Loucy (cell line): ENCODE measurements around the gene GPRIN1.

ENCODE experiments used
- CTCF ChIP-seq: fragments of 200-600 bp; sonication (generic); conservative IDR thresholded peaks from 2 replicates; pipeline ENCODE4 v1.5.1; 2014; ENCODE audit warnings: mild to moderate bottlenecking, antibody characterized with exemption, low read length
- EZH2phosphoT487 ChIP-seq: fragments of 200-600 bp; IDR thresholded peaks from 2 replicates; pipeline ENCODE4 v1.6.1; 2018; ENCODE audit warnings: antibody characterized with exemption, mild to moderate bottlenecking, moderate library complexity, borderline replicate concordance

DNA sequence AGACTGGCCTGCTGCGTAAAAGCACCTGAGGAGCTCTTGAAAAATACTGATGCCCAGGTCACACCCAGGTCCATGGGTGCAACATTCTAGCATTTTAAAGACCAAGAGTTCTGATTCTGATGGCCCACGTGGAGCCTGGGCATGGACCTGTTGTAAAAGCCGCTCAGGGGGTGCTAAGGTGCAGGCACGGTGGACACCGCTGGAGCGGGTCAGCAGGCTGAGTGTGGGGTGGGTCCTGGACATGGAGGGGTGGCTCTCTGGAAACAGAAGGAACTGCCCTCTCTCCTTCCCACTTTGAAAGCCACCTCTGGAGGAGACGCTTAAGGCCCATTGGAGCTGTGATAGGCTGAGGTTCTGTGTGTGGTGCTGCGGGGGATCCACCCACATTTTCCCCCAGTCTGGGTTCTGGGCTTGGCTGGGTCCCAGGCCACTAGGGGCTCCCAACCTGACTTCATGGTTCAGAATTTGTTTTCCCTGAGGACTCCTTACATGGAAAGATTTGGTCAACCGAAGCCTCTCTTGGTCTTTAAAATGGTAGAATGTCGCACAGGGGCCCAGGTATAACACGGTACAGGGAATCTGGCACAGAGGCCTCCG, 16.6 kb downstream of the GPRIN1 start:
- no peak for TF ChIP-seq CTCF
- TF ChIP-seq EZH2phosphoT487, result no peak
